Posterior vena cava (tissue), 2 donors: Measurements from ENCODE around the gene ABLIM2. TPM values are rescaled to one million over a fixed set of nuclear protein-coding genes. Genes with fewer than 3 reads are reported as not detected.

Experiments used
- DNase-seq: peaks from one replicate; pipeline ENCODE4 v3.0.0-alpha.2; 2020; ENCODE audit warnings: low spot score
- intact Hi-C, 2 donors: fragments of 100-400 bp; cut with DNase I; formaldehyde crosslinking; loops; one replicate each; pipeline versions ENCODE4 v1.14.1 to v1.14.2; 2022 to 2023
- total RNA-seq, 2 donors: library from RNA; stranded (reverse); fragmentation: NEBNext Ultra II Directional; extraction: Animal tissue kit (Norgen Biotek cat#: 25700); gene quantifications; one replicate each; pipeline ENCODE4 v1.2.1, GENCODE V29; 2021
- donor health status: DM: yes; HTN: yes; CAD: no.
- donor health status: DM: yes; HTN: yes; CAD: no.

Gene ABLIM2
- total RNA-seq, 2 donors from 2014 or later: 11.7 to 23.8 TPM

DNA sequence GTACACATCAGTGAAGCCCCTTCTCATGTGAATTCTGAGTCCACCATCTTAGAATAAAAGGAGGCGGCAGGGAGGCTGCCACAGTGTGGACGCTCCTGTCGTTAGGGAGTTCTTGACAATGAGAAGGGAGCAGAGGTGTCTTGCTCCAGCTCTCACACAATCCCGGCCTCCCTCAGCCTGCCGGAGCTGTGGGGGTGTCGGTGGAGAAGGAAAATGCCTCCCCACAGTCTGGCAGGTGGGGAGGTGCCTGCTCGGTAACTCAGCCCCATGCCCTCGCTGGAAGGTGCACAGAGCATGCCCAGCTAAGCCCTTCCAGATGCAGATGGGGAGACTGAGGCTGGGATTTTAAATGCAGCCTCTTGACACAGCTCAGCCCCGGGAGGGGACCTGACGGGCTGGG lies 20.5 kb upstream of the ABLIM2 start:
- intact Hi-C loops: loop anchor here in 1 of 2 donors (10.0 kb wide), 1 partner anchor 226 kb away; no protein-coding TSS in a partner anchor
- DNase-seq: no peak

DNA sequence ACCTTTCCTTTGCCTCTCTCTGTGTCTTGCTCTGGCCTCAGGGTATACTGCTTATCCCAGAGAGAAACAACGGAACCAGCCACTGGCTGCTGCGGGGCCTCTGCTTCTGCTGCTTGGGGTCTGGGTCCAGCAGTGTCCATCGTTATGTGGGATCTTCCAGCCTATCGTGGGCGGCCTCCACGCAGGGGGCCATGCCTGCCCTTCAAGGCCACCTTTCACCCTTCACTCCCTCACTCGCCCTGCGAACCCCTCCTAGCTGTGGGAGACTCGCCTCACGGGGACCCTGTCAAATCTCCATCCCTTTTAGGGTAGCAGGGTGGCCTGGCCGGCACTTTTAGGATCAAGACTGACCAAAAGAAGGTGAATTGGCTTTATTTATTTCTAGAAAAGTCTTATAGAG lies 19.3 kb upstream of the ABLIM2 start:
- no peak for DNase-seq
- intact Hi-C loops: loop anchor here in 1 of 2 donors (10.0 kb wide), 1 partner anchor 227 kb away; no protein-coding TSS in a partner anchor

GRCh38 chr4:8177552-8177951 lies 18.9 kb upstream of the ABLIM2 start:
- DNase-seq: no peak
- intact Hi-C loops: loop anchor here in 1 of 2 donors (10.0 kb wide), 1 partner anchor 227 kb away; no protein-coding TSS in a partner anchor

GRCh38 chr4:8176547-8177399 lies 18.2 kb upstream of the ABLIM2 start:
- no peak for DNase-seq
- intact Hi-C loops: loop anchor here in 1 of 2 donors (10.0 kb wide), 1 partner anchor 228 kb away; no protein-coding TSS in a partner anchor

GRCh38 chr4:8175686-8176085 lies 17.1 kb upstream of the ABLIM2 start:
- intact Hi-C loops: loop anchor here in 1 of 2 donors (10.0 kb wide), 1 partner anchor 229 kb away; no protein-coding TSS in a partner anchor
- DNase-seq: no peak

- DNase-seq: no peak
- intact Hi-C loops: loop anchor here in 1 of 2 donors (10.0 kb wide), 1 partner anchor 230 kb away; no protein-coding TSS in a partner anchor
Measured at GRCh38 chr4:8174970-8175369, 16.4 kb upstream of the ABLIM2 start.

DNA sequence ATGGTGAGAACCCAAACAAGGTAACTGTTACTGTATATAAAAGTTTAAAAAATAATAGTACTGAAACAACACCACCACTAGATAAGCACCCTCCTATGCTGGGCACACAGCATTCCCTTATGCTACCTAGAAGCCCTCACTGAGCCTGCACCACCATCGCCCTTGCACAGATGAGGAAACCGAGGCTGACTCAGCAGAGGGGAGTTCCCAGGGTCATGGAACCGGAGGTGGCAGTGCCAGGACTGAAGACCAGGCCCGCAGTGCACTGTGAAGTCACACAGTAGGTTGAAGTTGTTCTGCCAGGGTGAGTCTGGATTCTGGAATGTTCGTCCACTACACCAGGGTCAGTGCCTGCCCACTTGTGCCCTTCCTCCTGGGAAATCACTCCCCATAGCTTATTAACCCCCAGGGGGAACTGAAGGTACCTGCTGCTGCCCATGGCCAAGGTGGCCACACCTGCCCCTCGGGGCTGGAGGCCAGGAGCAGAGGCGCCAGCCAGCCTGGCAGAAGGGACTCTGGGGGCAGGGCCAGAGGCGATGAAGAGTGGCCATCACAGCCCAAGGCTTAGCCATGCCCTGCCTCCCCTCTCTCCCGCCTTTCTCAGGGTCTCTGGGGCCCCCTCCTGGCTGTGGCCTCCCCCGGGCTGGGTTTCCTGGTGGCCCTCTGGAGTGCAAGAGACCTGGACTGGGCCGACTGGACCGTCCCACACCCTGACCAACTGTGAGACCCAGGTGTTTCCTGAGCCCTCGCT lies 15.1 kb upstream of the ABLIM2 start:
- no peak for DNase-seq
- intact Hi-C loops: loop anchor here in 1 of 2 donors (10.0 kb wide), 1 partner anchor 231 kb away; no protein-coding TSS in a partner anchor

GRCh38 chr4:8171984-8172924 lies 13.6 kb upstream of the ABLIM2 start:
- DNase-seq: no peak
- intact Hi-C loops: loop anchor here in 1 of 2 donors (10.0 kb wide), 1 partner anchor 233 kb away; no protein-coding TSS in a partner anchor

DNA sequence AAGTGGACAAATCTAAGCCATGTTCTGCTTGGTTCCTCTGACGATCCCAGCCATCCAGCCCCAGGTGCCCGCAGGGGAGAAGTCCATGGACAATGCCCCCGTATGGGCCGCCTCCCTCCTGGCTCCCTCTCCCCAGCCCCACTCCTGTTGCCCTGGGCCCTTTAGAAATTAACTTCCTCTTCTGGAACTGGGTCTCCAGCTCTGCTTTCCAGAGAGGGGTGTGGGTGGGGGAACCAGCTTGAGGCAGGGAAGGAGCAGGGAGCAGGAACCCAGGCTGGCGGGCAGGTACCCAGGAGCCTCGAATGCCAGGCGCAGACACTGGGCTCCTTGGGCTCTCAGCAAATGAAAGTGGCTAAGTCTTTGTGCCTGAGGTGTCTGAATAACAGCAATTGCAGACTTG lies 12.7 kb upstream of the ABLIM2 start:
- DNase-seq: no peak
- intact Hi-C loops: loop anchor here in 1 of 2 donors (10.0 kb wide), 1 partner anchor 234 kb away; no protein-coding TSS in a partner anchor

GRCh38 chr4:8170341-8170740 lies 11.7 kb upstream of the ABLIM2 start:
- intact Hi-C loops: loop anchor here in 1 of 2 donors (10.0 kb wide), 1 partner anchor 234 kb away; no protein-coding TSS in a partner anchor

GRCh38 chr4:8169763-8170162 lies 11.2 kb upstream of the ABLIM2 start:
- intact Hi-C loops: loop anchor here in 1 of 2 donors (10.0 kb wide), 1 partner anchor 235 kb away; no protein-coding TSS in a partner anchor
- no peak for DNase-seq

More at GRCh38 chr4:8170341-8170740, 11.7 kb upstream of the ABLIM2 start:
- no peak for DNase-seq

GRCh38 chr4:8168832-8169598 lies 10.4 kb upstream of the ABLIM2 start:
- no peak for DNase-seq
- intact Hi-C loops: no loop called here

GRCh38 chr4:8168232-8168631 lies 9.6 kb upstream of the ABLIM2 start:
- DNase-seq: no peak
- intact Hi-C loops: no loop called here

DNA sequence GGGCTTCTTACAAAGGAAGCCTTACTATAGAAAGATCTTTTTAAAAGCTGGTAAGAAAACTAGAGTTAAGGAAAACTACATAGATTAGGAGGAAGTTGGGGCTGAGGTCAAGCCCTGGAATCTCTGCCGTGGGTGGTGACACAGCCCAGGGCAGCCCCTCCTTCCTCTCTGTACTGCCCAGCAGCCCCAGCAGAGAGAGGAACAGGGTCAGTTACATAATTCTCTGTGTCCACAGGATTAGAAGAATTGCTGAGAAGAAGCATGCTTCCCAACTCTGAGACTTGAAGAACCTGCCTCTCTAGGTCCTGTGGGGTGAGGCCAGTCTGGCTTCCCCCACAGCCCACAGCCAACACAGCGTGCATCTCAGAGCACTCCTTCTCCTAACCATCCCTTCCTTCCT lies 9.2 kb upstream of the ABLIM2 start:
- intact Hi-C loops: no loop called here
- no peak for DNase-seq

- no peak for DNase-seq
- intact Hi-C loops: no loop called here
Measured at GRCh38 chr4:8167291-8167690, 8.7 kb upstream of the ABLIM2 start.

DNA sequence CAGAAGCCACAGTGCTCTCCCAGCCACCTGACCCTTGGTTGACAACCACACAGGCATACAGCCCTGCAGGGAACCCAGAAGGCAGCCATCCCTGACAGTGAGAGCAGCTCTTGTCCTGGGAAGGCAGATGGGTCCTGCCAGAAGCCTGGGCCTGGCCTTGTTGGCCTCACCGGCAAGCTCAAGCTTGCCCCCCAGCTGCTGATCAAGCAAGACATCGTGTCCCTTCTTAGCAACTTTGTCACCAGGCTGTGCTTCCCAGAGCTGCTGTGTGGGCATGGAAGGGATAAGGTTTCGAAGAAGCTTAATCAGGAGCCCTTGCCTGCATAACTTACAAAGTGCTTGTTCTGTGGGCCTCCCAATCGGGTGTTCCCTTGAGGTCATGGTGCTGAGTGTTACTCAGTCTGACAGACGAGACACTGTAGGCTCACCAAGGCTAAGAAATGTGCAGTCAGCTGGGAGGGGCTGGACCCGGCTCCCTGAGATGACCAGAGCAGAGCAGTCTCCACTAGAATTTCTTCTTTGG lies 6.8 kb upstream of the ABLIM2 start:
- intact Hi-C loops: no loop called here

DNA sequence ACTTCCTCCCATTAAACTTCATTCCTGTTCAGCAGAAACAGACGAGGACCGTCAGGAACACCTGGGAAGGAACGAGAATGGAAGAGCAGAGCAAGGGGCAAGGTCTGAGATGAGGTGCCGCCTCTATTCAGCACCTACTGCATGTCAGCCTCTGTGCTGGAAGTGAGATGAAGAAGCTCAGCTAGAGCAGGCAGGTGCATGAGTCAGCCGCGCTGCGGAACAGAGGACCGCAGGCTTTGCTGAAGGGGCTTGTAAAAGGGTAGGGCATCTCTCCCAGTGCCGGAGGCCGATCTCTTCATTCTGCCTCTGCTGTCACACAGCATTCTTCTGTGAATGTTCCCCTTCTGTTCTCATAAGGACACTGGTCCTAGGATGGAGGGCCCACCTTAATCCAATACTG lies 6.1 kb upstream of the ABLIM2 start:
- DNase-seq: no peak
- intact Hi-C loops: no loop called here

More for the DNA sequence above, 6.8 kb upstream of the ABLIM2 start:
- DNase-seq: no peak

DNA sequence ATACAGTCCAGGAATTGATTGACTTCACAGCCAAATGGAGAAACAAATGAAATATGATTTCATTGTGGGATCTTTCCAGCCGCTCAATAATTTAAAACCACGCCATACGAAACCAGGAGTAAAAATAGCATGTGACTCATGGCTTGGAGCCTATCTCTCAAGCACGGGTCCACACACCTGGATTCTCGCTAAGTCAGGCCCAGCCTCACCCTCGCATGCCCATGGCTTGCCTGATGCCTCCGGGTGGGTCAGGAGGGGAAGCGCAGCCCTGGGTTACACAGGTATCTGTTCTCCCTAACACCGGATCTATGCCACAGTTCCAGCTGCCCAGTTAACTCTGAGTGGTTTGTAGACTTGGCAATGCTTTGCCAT lies 5.6 kb upstream of the ABLIM2 start:
- intact Hi-C loops: no loop called here
- DNase-seq: no peak
